Activated CD8-positive, alpha-beta memory T cell treated with anti-CD3 and anti-CD28 coated beads, Interleukin-2, amount 50 U/mL, for 1 hour (primary cell): Measurements from ENCODE around the gene MAML2.
A peak's percentile ranks its signal among the peaks of the same experiment; 100 is the strongest.
"Not testable (repeated sequence)": the region's sequence is repeated elsewhere in the genome, so short reads cannot be mapped to it uniquely, and the experiment has no call there.

ENCODE experiments used
- DNase-seq: peaks from one replicate; pipeline ENCODE4 v3.0.0-alpha.2; 2020; ENCODE audit errors: extremely low read depth

The MAML2 gene

GRCh38 chr11:96271352-96271751 is 71.6 kb downstream of the MAML2 start:
- DNase-seq = not testable (repeated sequence)

DNA sequence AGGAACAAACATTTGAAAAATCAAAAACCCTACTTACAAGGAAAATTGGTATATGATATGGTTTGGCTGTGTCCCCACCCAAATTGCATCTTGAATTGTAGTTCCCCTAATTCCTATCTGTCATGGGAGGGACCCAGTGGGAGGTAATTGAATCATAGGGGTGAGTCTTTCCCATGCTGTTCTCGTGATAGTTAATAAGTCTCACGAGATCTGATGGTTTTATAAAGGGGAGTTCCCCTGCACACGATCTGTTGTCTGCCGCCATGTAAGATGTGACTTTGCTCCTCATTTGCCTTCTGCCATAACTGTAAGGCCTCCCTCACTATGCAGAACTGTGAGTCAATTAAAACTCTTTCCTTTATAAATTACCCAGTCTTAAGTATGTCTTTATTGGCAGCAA is 74.5 kb downstream of the MAML2 start:
- DNase-seq = not testable (repeated sequence)

- no peak for DNase-seq
Measured at GRCh38 chr11:96267496-96268032, 75.4 kb downstream of the MAML2 start.

GRCh38 chr11:96267001-96267495 is 75.9 kb downstream of the MAML2 start:
- DNase-seq = no peak

GRCh38 chr11:96265972-96266371 is 77.0 kb downstream of the MAML2 start:
- no peak for DNase-seq

- DNase-seq = no peak
Measured at GRCh38 chr11:96265220-96265737, 77.7 kb downstream of the MAML2 start.

- no peak for DNase-seq
Measured at GRCh38 chr11:96264364-96264763, 78.6 kb downstream of the MAML2 start.

DNA sequence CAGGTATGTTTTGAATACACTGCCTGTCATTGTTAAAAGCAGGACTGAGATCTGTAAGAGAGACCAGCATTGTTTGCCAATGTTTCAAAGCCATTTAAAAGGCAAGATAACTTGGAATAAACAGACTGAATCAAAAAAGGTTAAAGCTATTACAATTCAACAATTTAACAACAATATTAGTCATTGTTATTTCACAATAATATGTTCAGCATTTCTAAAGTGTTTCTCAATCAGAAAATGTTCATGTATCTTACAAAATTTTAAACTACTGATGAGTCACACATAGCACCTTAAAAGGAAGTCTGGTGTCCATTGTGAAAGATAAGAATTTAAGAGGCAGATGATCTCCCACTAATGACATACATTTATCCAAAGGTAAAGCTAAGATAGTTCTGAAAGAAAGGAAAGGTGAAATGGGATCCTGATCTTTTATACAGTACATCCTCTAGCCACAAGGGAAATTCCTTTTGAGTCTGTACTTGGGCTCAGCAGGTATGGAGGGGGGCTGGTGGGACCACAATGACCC is 79.7 kb downstream of the MAML2 start:
- no peak for DNase-seq

DNA sequence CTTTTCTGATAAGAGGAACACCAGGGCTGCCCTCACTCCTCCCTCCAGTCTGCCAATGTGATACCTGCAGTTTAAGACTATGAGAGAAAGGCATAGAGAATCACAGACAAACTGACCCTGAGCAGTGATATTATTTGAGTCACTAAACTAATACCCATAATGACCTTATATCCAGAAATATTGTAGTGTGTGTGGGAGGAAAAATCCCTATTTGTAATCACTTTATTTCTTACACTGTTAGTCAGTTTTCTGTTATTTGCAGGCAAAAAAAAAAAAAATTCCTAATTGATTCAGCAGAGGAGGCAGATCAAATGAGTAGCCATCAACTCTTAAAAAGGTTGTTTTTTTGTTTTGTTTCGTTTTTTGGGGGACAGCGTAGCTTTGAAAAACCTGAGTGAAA is 82.5 kb downstream of the MAML2 start:
- DNase-seq = no peak

DNA sequence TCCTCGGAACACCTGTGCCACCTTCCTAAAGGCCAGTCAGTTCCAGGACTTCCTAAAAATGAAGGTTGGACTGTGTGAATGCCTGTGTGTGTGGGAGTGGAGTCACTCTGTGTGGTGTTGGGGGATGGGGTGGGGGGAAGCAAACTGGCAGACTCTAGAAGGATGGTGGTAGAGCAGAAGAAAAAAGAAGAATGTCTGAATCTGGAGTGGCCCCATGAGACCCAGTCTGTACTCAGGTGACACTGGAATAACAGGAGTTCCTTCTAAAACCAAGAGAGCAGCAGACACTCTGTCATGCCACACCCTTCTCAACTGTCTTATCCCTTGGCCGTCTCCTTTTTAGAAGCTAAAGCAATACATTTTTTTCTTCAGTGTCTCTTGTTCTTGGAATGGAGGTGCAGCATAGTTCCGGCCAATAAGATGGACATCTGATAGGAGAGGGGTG is 82.9 kb downstream of the MAML2 start:
- no peak for DNase-seq

DNA sequence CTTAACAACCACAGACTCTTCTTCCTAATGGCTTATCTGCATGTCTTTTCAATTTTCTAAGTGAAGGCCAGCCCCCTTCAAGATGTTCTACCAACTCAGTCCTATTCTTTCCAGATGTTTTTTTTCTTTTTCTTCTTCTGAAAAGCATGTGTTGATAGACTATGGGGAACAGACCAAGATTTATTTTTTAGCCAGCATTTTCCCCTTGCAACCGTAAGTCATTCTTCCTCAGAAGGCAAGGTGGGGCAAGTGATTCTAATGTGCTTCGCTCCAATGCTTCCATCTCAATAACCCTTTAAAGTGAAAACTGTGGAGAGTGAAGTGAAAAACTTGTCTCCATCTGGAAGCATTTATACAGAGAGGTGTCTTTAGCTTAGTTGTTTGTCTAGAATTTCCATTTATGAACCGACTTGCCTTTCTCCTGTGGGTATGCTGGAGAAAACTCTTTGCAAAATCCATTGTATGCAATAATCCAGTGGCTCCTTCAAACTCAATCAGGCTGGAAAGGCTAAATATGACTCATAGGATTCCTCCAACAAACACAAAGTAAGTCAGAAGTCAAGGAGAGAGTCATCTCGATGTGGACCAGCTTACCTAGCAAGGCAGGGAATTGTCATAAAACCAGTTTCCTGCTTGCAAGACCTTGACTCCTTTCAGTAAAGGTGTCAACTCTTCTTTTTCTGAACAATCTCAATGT is 83.7 kb downstream of the MAML2 start:
- no peak for DNase-seq

DNA sequence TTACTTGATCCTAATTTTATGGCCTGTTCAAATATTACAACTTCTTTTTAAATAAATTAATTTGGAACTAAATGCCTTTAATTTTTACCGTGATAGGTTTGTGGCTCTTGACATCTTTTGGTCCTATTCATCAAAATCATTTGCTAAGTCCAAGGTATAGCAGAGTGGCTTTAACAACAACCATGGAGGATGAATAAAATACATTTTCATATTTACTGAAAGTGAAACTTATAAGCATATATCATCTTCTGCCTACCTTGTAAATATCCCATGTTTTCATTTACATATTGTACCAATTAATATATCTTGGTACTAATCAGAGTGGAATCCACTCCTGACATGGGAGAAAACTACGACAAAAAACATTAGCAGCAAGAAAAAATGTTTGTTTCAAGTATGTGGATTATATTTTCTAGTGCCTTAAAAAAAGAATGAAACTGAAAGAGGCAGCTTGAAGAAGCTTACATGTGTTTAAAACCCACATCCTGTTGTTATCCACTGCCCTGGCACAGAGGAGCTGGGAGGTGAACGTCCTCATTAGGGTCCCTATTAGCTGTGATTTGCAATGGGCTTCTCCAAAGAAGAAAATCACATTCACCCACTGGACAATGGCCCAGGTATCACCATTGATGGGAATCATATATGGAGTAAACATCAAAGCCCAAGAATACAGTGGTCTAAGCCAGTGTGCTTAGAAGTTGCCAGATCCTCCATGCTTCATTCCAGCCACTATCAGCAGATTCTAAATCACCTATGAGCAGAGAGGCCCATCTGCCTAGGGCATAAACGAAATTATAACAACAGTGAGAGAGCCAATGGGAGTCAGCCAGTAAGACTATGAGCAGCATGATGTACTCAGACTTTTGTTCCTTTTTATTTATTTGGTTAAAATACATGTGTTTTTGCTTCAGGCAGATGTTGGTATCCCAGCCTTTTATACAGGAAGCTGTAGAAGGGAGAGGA is 84.7 kb downstream of the MAML2 start:
- DNase-seq = no peak

DNA sequence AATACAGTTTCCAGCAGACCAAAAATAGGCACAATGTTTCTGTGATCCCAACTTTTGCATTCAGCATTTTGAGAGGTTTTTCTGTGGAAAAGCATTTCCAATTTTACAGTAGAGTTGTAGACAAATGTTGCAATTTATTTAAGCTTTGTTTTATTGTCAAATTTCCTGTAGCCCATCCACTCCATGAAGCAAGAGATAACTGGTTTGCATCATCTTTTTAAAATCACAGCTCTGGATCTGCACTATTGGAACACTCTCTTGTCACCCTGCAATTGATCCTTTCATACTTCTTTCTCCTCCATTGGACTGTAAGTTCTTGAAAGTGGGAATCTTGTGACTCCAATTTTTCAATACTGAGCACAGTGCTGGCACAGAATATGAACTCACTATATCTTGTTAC is 86.0 kb downstream of the MAML2 start:
- no peak for DNase-seq

- DNase-seq = no peak
Measured at GRCh38 chr11:96256215-96257011, 86.6 kb downstream of the MAML2 start.

DNA sequence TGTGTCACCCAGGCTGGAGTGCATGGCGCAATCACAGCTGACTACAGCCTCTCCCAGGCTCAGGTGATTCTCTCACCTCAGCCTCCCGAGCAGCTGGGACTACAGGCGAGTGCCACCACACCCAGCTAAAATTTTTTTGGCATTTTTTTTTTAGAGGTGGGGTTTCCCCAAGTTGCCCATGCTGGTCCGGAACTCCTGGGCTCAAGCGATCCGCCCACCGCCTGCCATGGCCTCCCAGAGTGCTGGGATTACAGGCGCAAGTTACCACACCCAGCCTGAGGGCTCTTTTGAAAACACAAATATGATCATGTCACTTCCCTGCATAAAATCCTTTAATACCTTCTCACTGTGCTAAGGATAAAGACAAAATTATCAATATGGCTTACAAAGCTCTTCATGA is 88.1 kb downstream of the MAML2 start:
- no peak for DNase-seq

DNA sequence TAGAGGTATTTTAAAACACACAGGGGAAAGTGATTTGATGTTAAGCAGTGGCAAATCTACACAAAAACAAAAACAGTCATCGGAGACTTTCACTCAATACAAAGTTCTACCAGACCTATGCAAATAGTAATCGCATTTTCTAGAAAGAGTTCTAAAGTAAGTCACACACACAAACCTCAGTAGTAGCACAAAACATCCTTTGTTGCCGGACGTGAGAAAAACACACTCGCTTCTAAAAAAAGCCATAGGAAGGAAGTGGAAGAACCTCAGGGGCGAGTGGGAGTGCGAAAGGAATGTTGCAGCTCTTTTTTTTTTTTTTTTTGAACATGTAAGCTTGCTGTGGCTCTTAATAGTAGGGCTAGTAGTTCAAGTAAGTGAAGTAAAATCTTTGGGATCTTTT is 88.9 kb downstream of the MAML2 start:
- DNase-seq = no peak

DNA sequence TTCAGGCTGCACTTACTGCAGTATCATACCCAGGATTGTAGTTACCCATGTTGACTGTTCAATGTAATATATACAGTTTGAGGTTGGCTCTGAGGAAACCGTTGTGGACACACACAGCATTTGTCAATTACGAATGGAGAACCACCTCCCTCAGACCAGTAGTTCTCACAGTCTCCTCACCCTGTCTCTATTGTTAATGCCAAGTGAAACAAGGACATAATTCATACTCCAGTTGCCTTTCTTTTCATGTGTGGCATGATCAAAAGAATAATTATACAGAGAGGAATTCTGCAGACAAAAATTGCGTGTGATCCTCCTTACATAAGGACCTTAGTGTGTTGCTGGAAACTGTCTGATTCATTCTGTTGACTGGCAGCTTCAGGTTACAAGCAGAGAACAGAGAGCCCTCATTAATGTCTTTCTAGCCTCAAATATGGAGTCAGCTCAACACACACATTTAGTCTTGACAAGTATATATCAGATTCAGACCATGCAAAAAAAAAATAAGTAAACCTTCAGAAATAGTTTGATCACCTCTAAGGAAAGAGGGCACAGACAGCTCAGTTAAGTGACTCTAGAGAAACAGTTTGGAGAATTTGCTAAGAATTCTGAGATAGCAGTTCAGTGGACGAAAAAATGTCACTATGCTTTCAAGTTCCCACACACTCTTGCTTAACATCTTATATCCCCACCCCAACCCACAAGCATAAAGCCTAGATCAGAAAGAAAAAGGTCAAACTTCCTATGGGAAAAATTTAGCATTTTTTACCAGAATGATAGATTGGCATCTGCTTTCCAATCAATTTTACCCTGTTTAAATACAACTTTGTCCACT is 96.1 kb downstream of the MAML2 start:
- DNase-seq = no peak

- DNase-seq = peak; percentile 24
Measured at GRCh38 chr11:96242971-96243647, 99.9 kb downstream of the MAML2 start.

- no peak for DNase-seq
Measured at GRCh38 chr11:96242191-96242847, 100.7 kb downstream of the MAML2 start.
